Measurements from ENCODE around the gene POLN.
A peak's percentile ranks its signal among the peaks of the same experiment; 100 is the strongest.
"Not testable (repeated sequence)": the region's sequence is repeated elsewhere in the genome, so short reads cannot be mapped to it uniquely, and the experiment has no call there.

POLN gene

DNA sequence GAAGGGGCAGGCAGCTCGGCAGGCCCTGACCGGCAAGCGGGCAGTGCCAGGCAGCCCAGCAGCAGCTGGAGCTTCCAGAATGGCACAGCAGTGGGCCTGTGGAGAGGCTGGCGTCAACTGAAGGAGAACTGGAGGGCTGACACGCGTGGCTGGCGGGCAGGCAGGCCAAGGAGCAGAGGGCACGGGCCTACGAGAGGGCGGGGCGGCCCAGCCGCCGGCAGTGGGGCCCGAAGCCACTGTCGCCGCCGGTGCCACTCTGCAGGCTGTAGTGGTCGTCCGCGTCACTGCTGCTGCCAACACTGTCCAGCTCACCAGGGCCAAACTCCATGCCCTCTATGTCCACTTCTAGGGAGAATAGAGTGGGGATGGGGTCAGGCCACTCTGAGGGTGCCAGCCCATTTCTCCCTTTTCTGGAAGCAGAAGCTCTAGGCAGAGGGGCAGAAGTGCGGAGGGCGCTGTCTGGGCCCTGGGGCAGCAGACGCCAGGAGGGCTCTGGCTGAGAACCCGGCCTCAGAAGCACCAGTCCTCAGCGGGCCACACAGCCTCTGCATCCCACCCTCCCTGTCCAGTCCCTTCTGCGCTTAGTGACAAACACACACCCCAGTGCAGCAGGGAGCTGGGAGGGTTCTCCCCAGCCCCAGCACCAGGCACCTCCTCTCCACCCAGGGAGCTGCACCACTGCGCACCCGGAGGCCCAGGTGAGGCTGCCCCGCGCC lies 8.6 kb upstream of the POLN start:
- DNase-seq: no peak

DNA sequence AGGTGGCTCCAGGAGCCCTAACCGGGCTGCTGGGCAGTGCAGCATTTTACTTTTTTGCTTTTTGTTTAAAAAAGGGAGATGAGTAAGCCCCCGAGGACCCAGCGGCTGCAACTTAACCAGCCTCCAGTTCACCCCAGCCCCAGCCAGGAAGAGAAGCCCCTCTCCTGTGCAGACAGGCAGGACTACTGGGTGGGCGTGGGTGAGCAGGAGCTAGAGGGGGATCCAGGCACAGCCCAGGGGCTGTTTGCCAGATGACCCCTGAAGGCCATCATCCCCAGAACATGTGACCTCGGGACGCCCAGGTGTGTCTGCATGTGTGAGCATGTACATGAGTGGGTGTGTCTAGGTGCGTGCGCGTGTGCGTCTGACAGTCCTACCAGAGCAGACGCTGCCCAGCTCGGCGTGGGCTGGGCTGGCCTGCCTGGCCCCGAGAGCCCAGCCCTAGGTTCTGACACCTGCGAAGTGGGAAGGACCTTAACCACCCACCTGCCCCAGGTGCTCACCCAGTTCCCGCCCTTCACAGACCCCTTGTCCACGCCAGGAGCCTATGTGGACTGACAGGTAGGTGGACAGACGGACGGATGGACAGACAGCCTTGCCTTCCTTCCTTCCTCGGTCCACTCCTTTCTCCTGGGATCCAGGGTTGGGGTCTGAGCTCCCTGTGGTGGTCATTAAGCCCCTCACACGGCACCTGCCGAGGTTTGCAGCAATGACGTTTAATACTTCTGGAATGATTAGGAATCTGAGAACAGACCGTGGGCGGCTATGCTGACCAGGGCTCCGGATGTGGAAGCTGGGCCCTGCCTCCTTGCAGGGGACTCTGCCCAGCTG lies 7.8 kb upstream of the POLN start:
- no peak for DNase-seq

DNA sequence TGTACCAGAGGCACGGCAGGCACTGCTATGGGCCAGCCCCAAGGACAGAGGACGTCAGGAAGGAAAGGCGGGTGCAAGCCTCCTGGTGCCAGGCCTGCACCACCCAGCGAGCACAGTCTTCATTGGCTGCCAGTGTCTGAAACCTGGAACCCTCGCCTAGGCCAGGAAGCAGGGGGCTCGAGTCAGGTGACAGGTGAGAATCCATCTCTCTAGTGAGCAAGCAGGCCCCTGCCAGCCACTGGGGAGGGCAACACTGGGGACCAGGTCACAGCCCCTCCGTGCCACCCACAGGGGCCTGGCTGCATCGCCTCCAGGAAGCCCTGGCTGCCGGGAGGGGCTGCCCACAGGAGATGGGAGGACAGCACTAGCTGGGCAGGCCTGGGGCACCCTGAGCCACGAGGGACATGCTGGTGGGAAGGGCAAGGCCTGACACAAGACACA lies 6.9 kb upstream of the POLN start:
- no peak for DNase-seq

DNA sequence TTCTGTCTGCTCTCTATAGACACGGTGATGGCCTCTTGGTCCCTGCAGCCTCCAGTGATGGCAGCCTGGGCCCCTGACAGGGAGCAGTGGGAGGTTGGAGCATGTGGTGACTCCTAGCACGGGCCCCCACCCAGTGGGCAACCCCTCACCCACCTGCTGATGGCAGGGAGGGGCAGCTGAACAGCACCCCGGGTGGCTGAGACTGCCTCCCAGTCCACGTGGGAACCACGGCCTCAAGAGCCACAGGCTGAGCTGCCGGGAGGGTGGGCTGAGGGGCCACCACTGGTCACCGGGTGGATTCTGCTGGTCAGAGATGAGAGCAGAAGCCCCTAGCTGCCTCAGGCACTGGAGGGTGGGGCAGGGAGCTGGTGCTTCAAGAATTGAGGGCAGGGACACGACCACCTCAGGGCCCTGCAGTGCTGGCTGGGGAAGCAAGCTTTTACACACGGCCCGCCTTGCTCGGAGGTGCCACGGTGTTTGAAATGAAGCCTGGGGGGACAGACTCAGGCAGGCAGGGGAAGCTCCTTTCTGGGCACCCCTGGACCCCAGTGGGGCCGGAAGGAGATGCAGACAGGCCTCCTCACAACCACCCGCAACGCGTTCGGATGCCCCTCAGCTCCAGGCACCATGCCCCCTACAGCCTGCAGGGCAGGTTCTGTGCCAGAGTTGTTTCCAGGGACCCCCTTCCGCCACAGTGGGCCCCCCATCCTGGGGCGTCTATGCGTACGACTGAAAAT lies 6.3 kb upstream of the POLN start:
- DNase-seq: no peak

DNA sequence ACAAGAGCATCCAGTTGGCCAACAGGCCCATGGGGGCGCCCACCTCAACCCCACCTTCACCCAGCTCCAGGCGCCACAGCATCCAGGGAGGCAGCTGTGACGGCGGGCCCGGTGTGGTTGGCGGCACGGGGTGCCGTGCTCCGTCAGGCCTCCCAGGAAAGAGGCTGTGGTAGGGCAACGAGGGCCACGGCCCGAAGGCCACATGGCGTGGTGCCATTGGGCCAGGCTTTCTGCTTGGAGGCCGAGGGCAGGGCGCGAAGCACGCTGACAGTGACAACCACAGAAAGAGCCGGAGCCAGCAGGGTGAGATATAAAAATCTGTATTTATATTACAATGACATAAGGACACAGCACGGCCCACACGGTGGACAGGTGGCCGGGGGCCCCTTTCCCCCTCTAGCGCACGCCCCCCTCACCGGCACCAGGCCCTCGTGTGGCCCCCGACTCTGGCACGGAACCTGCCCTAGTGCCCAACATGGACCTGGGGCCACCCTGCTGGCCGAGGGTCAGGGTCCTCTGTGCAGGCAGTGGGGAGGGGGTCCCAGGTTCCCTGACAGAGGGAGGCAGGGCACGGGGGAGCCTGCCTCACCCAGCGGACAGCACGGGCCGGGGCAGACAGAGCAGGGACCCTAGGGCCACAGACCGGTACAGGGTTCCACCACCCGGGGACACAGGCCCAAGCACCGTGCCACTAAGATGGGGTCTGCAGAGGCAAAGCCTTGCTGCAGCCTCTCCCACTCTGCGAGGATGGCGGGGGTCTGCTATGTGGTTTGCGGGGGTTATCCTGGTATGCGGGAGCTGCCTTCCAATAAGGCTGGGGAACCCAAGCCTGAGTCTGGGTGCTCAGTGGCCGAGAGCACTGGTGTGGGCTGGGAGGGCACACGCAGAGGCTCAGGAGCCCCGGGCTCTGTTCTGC lies 5.5 kb upstream of the POLN start:
- no peak for DNase-seq

DNA sequence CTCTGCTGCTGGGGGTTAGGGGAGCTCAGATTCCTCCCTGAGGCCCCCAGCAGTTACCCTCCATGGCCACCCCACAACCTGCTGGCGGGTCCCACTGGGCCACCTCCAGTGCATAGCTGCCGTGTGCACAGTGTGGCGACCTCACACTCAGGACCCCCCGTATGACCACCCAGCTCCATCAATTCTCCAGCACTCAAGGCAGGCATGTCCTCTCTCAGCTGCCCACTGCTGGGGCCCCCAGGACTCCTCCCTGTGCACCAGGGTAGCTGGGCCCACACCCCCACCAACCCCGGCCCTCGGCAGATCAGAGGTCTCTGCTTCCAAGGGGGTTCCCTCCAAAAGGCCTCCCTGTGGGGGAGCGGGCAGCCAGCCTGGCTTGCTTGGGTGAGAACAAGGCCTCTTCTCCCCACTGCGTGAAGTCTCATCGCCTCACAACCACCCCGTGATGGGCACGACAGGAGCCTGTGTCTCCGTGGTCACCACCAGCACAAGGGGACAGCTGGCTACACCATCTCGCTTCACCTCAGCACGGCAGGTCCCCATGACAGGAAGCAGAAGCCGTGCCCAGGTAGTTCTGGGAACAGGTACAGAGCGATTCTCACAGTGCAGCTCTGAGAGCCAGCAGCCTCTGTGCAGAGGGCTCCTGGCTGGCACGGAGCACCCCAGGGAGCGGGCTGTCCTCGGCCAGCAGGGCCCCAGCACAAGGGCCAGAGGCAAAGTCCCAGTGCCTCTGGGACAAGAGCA lies 4.6 kb upstream of the POLN start:
- DNase-seq: no peak

DNA sequence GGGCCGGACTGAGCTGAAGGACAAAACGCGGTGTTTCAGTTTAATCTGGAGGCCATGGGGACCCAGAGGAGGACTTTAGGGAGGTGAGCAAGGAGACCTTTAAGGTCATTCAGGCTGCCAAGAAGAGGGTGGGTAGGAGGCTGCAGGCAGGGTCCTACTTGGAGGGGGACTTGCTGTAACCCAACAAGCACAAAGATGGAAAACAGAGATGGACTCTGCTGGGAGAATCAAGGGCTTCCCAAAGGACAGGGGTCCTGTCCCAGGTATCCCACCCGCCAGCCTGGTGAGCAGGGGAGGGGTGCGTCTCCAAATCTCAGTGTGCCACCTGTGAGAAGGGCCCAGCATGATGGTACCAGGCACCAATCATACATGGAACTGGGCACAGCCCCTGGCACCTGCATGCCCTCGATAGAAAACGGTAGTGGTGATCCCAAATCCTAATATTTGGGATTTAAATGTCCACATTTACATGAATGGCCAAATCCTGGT lies 3.9 kb upstream of the POLN start:
- no peak for DNase-seq

DNA sequence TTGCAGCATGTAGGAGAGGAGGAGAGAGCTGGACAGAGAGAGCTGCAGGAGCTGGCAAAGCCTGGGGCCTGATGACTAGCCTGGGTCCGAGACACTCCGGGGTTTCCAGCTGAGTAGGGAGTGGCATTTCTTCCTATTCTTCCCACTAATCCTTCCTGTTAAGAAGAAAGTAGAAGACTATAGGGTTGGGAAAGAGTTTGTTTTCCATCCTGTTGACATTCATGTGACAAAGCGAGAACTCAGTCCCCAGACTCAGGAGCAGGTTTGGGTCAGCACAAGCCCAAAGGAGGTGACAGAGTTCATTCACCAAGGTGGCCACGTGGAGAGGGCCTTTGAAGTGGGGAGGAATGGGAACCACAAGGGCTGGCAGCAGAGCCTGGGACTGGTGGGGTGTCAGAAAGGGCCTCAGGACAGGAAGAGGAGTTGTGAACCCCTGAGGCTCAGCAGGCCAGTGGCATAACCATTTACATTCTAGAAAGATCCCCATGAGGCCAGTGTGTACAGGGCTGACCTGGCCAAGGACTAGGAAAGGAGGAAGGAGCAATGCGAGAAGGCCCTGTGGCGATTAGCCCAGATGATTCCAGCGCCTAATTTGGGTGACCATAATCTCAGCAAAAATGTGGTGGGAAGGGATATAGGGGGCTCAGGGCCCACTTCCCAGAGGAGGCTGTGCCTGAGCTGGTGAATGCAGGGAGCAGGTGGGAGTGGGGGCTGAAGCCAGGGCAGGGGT lies 3.3 kb upstream of the POLN start:
- DNase-seq: no peak

DNA sequence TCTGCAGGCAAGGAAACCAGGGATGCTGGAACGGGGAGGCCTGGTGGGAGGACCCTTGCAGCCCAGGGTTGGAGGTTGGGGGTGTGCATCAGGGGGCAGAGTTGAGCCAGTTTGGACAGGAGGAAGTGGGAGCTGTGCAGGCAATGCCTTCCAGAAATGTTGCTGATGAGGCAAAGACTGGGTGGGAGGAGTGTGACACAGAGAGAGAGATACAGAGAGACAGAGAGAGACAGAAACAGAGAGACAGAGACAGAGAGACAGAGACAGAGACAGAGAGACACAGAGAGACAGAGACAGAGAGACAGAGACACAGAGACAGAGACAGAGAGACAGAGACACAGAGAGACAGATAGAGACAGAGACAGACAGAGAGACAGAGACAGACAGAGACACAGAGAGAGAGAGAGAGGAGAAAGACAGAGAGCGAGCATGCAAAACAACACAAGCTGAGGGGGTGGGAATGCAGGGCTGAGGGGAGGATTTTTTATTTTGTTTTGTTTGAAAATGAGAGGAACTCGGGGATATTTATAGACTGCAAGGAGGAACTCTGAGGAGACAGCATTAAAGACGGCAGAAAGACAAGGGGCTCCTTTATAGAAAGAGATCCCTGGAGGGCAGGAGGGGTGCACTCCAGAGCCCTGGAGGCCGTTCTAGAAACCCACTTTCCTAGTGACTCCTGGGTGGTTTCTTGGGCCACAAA lies 1.9 kb upstream of the POLN start:
- DNase-seq: peak; percentile 56

DNA sequence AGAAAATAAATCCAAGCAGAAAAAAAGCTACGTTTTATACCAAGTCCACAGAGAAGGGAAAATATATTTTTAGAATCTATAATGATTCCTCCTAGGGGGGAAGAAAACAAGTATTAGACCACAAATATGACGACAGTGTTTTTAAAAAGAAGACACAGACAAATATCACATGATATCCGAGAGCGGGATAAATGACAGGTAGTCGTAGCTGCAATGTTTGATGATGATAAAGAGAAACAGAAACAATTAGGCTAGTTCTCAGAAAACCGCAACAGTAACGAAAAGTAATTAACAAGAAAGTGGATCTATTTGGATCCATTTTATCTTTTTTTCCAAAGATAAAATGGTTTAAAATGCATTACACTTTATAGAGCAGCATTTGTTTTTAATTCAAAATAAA lies 918 bp downstream of the POLN start:
- DNase-seq: no peak

DNA sequence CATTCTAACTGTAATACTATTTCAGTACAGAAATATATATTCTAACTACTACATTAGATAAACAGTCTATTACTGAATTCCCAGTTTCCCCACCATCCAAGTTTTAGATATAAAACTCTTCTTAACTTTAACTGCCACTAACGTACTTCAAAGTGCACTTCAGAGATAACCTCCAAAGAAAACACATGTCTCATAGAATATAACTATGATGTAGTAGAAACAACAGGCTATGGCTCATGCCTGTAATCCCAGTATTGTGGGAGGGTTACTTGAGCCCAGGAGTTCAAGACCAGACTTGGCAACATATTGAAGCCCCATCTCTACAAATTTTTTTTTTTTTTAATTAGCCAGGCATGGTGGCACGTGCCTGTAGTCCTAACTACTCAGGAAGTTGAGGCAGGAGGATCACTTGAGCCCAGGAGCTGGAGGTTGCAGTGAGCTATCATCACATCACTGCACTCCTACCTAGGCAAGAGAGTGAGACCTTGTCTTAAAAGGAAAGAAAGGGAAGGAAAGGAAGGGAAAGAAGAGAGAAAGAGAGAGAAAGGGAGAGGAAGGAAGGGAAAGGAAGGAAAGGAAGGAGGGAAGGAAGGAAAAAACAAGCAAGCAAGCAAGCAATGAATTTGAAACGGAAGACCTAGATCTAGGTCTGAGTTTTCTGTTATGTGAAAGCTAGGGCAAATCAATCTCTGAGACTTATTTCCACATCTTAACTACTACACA lies 4.8 kb downstream of the POLN start:
- DNase-seq: no peak

DNA sequence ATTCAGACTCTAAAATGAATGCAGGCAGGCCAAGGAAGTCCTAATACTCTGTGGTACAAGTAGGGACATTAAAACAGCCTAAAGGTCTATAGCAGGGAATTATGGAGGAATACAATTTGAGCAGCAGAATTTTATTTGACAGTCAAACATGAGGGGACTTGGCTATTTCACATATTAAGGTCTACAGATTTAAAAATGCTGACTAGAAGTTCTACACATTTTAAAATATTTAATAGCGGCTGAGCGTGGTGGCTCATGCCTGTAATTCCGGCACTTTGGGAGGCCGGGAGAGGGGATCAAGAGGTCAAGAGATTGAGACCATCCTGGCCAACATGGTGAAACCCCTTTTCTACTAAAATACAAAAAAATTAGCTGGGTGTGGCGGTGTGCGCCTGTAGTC lies 10.8 kb downstream of the POLN start:
- no peak for DNase-seq

DNA sequence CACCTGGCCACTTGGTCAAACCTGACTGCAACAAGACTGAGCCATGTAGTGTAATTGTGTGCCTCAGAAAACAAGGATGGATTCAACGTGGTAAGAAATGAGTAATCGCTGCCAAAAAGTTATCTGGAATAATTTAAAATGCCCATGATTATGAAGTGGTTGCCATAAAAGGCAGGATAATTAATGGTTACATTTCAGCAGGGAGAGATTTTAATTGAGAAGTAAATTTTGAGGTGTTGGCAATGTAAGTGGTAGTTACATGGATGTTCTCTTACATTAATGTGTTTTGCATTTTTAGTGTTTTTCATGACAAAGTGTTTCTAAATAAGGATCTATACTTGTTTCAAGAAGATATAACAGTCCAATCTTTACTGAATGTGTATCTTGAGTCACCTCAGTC lies 15.7 kb downstream of the POLN start:
- no peak for DNase-seq

DNA sequence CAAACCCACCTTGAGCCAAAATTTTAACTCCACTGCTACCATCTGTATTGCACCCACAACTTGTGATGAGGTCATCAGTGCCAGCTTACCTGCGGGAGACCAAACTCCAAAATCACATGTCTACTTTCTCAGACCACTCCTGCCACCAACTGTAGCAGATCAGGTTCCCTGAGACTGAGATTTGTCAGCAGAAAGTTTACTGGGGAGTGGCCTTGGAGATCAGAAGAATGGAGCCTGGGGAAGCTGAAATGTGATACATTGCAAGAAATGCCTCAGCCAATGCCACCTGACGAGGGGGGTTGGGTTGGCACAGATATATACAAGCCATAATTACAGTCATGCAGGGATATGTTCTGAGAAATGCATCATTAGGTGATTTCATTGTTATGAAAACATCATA lies 19.1 kb downstream of the POLN start:
- DNase-seq: no peak

DNA sequence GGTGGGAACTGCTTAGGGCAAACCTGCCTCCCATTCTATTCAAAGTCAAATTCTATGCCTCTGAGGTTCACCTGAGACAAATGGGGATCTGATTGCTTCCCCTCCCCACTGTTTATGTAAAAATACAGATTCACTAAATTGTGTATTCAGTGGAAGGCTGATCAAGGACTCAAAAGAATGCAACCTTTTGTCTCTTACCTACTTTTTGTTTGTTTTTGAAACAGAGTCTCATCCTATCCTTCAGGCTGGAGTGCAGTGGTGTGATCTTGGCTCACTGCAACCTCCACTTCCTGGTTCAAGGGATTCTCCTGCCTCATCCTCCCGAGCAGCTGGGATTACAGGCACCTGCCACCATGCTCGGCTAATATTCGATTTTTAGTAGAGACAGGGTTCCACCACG lies 20.5 kb downstream of the POLN start:
- not testable (repeated sequence) for DNase-seq

DNA sequence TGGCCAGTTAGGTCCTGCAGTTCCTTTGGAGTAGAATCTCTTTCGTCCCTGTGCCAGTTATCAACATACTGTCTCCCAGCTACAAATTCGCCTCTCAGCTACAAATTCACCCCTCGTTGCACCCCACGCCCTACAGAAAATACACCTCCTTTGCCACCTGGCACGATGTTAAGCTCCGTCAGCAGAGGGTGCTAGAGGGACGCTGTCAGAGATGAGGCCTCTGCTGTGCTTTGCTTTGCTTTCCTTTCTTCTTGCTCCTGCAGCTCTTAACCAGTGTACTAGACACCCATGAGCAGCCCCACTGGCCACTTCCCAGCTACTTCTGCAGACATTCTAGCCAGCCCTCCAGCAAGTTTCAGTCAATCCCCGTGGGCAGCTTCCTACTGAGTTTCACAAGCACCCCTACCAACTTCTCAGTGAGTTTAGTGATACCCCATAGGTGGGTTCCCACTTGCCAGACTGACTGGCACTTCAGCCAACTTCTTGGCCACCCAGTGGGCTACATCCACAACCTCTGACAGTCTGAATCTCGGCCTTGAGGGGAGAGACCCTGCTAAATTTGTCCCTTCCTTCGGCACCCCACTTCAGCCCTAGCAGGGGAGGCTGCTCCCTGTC lies 21.8 kb downstream of the POLN start:
- peak; percentile 46 for DNase-seq

DNA sequence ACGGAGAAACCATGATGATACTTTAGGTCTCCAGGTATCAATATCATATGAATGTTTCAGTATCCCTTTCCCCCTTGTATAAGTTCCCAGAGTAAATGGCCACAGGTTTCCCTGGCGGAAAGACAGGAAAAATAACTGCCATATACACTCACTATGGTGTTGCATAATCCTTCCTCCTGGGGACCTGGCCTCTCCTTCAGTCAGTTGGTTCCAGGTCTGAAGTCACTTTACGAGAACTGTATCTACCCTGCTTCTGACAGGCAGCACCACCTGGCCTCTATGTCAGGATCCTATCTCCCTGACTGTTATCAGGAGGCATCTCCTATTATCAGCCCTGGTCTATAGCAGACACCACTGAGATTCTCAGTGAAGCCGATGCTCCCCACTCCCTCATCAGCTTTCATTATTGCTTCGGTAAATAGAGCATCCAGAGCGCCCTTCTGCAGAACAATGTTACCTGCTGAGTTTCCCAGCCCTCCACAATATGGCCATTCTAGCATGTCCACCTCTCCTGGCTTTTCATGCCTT lies 22.6 kb downstream of the POLN start:
- DNase-seq: no peak

DNA sequence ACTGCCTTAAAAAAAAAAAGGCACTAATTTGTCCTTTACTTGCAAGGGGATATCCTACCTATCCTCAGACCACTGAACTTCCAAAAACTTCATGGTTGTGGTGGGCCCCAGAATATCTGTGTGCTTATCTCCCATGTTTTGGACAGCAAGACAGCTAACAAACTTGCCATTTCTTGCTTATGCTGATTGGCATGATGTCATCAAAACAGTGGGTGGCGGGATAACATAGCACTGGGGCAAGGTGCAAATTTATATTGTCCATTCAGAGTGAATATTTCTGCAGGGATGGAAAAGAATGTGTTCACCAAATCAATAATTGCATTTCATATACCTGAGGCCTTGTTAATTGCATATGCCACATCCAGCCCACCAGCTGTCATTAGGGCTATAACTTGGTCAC lies 23.5 kb downstream of the POLN start:
- no peak for DNase-seq

DNA sequence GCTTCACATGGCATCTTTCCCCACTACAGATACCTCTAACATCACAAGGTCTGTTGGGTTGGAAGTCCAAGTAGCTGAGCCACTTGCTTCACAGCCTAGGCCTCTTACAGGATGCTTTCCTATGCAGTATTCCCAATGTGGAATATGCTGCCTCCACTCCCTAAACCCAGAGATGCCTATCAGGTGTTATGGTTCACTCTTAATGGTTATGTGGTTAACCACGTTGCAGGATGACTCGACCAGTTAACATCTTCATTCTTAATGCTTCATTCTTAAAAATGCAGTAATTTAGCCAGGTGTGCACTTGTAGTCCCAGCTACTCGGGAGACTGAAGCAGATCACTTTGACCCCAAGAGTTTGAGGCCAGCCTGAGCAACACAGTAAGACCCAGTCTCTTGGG lies 24.2 kb downstream of the POLN start:
- DNase-seq: peak; percentile 69
